HG02884 (cell line): Measurements from ENCODE around the gene EIF4G3.
"Not testable (repeated sequence)": the region's sequence is repeated elsewhere in the genome, so short reads cannot be mapped to it uniquely, and the experiment has no call there.

Experiments
- ATAC-seq: cut with Tn5 transposase; IDR thresholded peaks from one replicate; pipeline ENCODE4 v1.9.1; 2021; ENCODE audit warnings: mild to moderate bottlenecking, moderate library complexity; ENCODE audit not compliant: unreplicated experiment

The EIF4G3 gene

GRCh38 chr1:20972855-20973254, 203.8 kb downstream of the EIF4G3 start:
- no peak for ATAC-seq

DNA sequence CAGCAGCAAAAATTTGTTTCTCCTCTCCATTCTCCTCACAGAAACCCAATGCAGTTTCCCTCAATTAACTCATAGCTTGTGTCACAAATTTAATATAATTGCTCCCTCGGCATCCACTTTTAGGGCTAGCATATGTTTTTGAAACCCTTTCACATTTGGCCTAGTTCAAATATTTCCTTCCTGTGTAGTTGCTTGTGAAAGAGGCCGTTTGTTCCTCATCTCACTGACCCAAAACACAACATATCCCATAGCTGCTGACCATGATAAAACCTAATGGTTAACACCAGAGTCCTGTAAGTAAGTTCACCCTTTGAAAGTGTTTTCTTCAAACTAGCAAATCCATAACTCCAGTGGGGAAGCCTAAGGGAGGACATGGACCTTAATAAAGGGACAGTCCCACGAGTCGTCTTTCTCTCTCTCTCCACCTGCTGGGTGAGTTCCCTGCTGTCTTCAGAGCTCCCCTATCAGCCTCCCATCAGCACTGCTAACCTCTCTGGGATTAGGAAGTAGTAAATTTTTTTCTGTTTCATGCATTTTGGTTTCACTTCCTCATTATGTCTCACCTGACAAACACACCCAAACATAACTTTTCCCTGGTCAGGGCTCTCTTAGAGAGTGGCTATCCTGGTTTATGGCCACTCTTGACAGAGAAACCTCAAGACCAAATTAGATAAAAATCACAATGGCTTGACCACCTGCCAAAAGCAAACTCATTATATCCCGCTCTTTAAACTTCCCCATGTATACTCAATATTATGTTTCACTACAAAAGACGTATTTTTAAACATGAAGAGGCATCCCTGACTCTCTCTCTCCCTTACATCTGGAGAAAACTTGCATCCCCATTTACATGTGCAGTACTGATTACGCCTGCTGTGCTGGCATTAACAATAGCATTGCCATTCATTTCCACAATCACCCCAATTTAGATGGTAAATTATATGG, 211.9 kb downstream of the EIF4G3 start:
- ATAC-seq = peak; percentile 75

DNA sequence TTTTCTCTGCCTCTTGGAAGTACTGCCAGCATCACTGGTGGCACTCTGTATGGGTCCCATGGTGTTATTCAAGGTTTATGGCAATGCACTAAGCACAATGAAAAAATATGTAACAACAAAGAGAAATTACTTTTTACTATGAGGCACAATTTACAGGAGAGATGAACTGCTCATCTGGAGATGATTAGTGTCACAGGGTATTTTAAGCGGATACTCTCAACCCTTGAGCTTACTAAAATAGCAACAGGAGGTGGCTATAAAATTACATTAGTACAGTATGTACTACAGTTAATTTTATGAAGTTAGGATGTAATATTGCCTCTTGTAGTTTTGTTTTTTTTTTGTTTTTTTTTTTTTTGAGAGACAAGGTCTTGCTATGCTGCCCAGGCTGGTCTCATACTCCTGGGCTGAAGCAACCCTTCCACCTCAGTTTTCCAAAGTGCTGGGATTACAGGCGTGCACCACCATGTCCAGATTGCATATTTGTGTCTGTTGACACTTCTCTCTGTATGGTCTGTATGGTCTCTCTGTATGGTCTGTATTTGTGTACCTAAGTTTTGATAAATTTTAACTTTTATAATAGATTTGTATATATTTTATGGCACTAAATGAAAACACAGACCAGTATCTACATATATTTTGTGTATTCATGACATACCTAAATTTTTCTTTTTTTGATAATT, 214.0 kb downstream of the EIF4G3 start:
- no peak for ATAC-seq

- ATAC-seq = no peak
Measured at GRCh38 chr1:20958430-20958829, 218.3 kb downstream of the EIF4G3 start.

DNA sequence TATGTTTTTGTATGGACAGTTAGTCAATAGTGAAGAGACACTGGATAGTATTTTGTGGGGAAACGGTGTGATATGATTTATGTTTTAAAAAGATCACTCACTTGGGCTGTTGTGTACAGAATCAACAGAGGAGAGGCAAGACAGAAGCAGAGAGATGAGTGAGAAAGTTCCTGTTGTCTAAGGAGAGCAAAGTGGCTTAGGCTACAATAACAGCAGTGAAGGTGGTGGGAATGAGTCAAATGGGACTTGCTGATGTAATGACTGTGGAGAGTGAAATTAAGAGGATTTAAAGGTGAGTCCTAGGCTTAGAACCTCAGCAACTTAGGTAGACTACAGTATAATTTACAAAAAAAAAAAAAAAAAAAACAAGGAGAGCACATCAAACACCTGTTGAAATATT, 220.4 kb downstream of the EIF4G3 start:
- no peak for ATAC-seq

GRCh38 chr1:20950679-20951078, 226.0 kb downstream of the EIF4G3 start:
- no peak for ATAC-seq

DNA sequence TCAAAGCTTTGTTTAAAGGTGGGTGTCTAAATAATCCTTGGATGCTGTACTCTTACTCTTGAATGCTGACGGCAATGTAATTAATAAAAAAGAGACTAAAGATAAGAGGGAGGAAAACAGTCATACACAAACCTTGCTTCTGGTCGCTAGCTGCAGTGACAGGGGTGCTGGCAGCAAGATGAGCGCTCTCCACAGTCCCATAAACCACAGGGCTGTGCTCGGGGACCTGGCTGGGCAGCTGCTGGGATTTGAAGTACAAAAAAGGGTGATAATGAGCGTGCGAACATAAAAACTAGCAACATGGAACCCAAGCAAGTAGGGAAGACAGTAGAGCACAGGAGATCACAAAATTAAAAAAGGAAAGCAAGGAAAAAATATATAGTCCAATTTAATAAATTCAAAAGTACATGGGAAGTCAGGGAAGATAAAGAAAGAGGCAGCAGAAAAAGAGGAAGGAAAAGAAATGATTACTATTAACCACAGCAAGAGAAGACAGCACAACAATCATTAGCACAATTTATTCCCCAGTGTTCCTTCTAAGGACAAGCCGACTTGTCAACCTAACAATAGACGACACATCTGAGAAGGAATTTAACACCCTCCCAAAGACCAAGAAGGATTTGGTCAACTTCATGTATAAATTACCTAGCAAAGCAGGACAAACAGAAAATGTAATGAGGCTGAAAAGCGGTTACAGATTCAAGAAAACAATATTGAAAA, 226.7 kb downstream of the EIF4G3 start:
- ATAC-seq = no peak

DNA sequence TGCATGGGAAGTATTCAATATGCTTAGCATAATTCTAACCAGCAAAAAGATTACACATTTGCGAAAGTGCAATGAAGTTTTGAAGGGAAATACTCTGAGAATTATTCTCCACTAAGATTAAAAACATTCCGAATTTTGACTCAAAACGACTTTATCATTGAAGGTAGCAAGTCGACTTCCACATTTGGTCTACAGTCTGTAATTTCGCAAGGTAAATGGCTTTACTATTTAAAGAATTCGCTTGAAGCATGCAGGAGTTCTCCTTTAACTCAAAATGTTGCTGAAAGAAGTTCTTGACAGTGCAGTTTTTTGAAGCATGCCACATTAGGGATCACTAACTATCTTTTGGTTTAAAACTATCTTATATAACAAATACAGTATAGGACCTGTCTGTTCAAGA, 228.6 kb downstream of the EIF4G3 start:
- ATAC-seq = no peak

GRCh38 chr1:20947409-20947808, 229.3 kb downstream of the EIF4G3 start:
- no peak for ATAC-seq

- ATAC-seq = no peak
Measured at GRCh38 chr1:20936621-20937020, 240.1 kb downstream of the EIF4G3 start.

GRCh38 chr1:20936216-20936615, 240.5 kb downstream of the EIF4G3 start:
- ATAC-seq = no peak

DNA sequence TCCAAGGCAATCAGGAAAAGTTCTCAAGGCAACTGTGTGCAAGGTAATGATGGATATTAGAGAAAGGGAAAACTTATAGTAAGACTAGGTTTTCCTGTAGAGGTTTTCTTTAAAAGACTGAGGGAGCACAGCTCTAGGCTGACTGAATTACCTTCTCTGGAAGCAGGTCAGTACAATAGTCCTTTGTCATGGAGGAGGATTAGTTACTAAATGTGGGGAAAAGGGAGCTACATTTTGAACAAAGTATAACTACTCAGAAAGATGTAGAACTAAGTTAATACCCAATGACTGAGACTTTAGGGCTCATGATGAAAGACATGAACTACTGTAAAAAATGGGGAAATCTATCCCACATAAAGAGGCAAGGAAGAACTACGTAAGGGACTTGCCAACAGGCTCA, 241.0 kb downstream of the EIF4G3 start:
- ATAC-seq = no peak

- ATAC-seq = no peak
Measured at GRCh38 chr1:20932437-20932977, 244.2 kb downstream of the EIF4G3 start.

- no peak for ATAC-seq
Measured at GRCh38 chr1:20931930-20932436, 244.7 kb downstream of the EIF4G3 start.

DNA sequence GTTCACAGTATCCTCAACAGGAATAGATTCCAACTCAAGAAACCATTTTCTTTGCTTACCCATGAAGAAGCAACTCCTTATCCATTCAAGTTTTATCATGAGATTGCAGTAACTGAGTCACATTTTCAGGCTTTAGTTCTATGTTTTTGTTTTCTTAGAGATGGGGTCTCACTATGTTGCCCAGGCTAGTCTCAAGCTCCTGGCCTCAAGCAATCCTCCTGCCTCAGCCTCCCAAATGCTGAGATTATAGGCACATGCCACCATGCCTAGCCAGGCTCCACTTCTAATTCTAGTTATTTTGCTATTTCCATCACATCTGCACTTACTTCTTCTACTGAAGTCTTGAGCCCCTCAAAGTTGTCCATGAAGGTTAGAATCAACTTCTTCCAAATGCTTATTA, 246.3 kb downstream of the EIF4G3 start:
- ATAC-seq = no peak

GRCh38 chr1:20928146-20928545, 248.6 kb downstream of the EIF4G3 start:
- no peak for ATAC-seq

DNA sequence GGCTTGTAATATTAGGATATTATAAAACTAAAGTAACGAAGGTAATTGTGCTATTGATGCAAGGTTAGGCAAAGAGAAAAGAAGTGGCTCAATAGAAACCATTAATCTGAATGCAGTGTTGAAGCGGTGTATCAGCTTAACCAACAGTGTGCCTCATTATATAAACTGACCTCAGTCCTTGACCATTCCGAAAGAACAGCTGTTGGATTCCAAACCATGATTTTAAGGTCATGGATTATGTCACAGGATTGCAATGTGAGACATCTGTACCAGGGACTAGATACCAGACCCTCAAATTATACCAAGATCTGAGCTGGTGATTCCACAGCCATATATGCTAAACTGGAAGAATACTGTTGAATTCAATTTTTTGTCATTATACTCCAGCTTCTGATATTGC, 255.4 kb downstream of the EIF4G3 start:
- no peak for ATAC-seq

- ATAC-seq = no peak
Measured at GRCh38 chr1:20913242-20913641, 263.5 kb downstream of the EIF4G3 start.

DNA sequence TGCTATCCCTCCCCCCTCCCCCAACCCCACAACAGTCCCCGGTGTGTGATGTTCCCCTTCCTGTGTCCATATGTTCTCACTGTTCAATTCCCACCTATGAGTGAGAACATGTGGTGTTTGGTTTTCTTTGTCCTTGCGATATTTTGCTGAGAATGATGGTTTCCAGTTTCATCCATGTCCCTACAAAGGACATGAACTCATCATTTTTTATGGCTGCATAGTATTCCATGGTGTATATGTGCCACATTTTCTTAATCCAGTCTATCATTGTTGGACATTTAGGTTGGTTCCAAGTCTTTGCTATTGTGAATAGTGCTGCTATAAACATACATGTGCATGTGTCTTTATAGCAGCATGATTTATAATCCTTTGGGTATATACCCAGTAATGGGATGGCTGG, 269.2 kb downstream of the EIF4G3 start:
- not testable (repeated sequence) for ATAC-seq

DNA sequence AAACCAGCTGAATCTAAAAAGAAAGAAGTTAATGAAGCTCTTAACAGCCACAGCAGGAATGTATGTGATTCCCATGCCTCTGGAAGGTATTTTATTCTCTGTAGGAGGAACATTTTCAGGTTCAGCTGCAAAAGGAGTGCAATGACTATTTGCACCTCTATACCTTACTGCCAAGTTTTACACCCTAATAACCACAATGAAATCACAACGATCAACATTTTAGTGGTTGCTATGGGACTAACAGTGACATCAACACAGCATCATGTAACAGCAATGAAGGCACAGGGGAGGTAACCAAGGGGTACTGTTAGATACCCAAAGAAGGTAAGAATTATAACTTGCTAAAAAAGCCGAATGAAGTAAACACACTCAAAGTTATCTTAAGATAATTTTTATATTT, 273.3 kb downstream of the EIF4G3 start:
- no peak for ATAC-seq

DNA sequence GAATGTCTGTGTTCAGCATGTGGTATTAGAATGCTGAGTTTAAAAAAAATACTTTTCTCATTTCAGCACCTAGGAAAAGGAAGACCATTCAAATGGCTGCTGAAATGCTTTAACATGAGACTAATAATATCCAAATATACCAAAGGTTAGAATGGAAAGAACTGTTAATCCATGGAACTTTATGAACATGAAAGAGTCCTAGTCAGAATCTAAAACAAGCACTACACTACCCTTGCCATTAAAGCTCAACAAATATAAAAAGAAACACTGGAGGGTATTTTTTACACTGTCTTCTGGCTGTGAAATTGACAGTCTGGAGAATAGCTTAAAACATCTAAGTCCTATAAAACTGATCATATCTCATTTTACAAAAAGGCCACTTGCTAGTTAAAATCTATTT, 276.6 kb downstream of the EIF4G3 start:
- no peak for ATAC-seq
